PC-3 (cell line): ENCODE data around the gene CBX2. TPM values are rescaled to one million over a fixed set of nuclear protein-coding genes. Genes with fewer than 3 reads are reported as not detected.

Source experiments
- ATAC-seq: fragments of 200-7000 bp; cut with Tn5 transposase; 2 replicates; pipeline ENCODE4 v1.9.1; 2020; ENCODE audit warnings: mild to moderate bottlenecking, moderate library complexity
- BruUV-seq: library from RNA; stranded (reverse); fragments of 400-500 nt; replicated peaks from 2 replicates; lab custom pipeline; 2021; lab: Mats Ljungman, UMichigan
- CTCF ChIA-PET: fragments of 300-600 bp; sonication (Branson Sonifier 250); formaldehyde crosslinking; loops from one replicate; lab custom pipeline; 2022; ENCODE audit warnings: antibody characterized with exemption; lab: Charles Lee
- POLR2A ChIA-PET: fragments of 300-600 bp; sonication (Branson Sonifier 250); formaldehyde crosslinking; loops from one replicate; lab custom pipeline; 2022; ENCODE audit warnings: antibody characterized with exemption; ENCODE audit not compliant: unreplicated experiment; lab: Charles Lee
- DNase-seq: peaks from one replicate; pipeline ENCODE4 v3.0.0-alpha.2; 2015
- H2AFZ ChIP-seq: fragments of 300-600 bp; sonication (generic); 2 replicates; pipeline ENCODE4 v1.6.0; 2016; ENCODE audit warnings: antibody characterized with exemption, low read length
- H3F3A ChIP-seq: fragments of 300-600 bp; sonication (generic); one replicate; pipeline ENCODE4 v1.6.0; 2017; ENCODE audit warnings: antibody characterized with exemption, low read length, control low read depth, mild to moderate bottlenecking; ENCODE audit not compliant: unreplicated experiment
- H3K27ac ChIP-seq: fragments of 300-600 bp; sonication (generic); 2 replicates; pipeline ENCODE4 v1.5.1; 2016; ENCODE audit warnings: mild to moderate bottlenecking, low read length
- H3K27me3 ChIP-seq: fragments of 300-600 bp; sonication (generic); 2 replicates; pipeline ENCODE4 v1.6.1; 2016; ENCODE audit warnings: low read length, mixed read lengths
- H3K36me3 ChIP-seq: fragments of 300-600 bp; sonication (generic); 2 replicates; pipeline ENCODE4 v1.6.1; 2016; ENCODE audit warnings: low read depth, mixed run types, low read length, mixed read lengths
- H3K4me1 ChIP-seq: fragments of 300-600 bp; sonication (generic); 2 replicates; pipeline ENCODE4 v1.5.1; 2016; ENCODE audit warnings: low read length; ENCODE audit not compliant: insufficient read depth
- H3K4me2 ChIP-seq: fragments of 300-600 bp; sonication (generic); 2 replicates; pipeline ENCODE4 v1.6.0; 2016; ENCODE audit warnings: low read length
- H3K4me3 ChIP-seq: fragments of 300-600 bp; sonication (generic); 2 replicates; pipeline ENCODE4 v1.5.1; 2016; ENCODE audit warnings: mild to moderate bottlenecking, low read length, mixed read lengths
- H3K79me2 ChIP-seq: fragments of 300-600 bp; sonication (generic); 2 replicates; pipeline ENCODE4 v1.6.1; 2017; ENCODE audit warnings: low read length, mixed read lengths
- H3K9ac ChIP-seq: fragments of 300-600 bp; sonication (generic); 2 replicates; pipeline ENCODE4 v1.6.0; 2016; ENCODE audit warnings: mild to moderate bottlenecking, low read length
- H3K9me2 ChIP-seq: fragments of 300-600 bp; sonication (generic); replicated peaks from 2 replicates; pipeline ENCODE4 v1.6.1; 2016; ENCODE audit warnings: mixed run types, low read length, mixed read lengths
- H3K9me3 ChIP-seq: fragments of 300-600 bp; sonication (generic); 2 replicates; pipeline ENCODE4 v1.6.1; 2016; ENCODE audit warnings: low read length, mixed read lengths
- H4K20me1 ChIP-seq: fragments of 300-600 bp; sonication (generic); 2 replicates; pipeline ENCODE4 v1.6.1; 2016; ENCODE audit warnings: low read length, mixed read lengths
- EZH2 ChIP-seq: fragments of 300-600 bp; sonication (generic); IDR thresholded peaks from one replicate; pipeline ENCODE4 v1.6.1; 2017; ENCODE audit warnings: antibody characterized with exemption, mild to moderate bottlenecking, low read length; ENCODE audit not compliant: unreplicated experiment
- EZH2phosphoT487 ChIP-seq: fragments of 300-600 bp; sonication (generic); IDR thresholded peaks from 2 replicates; pipeline ENCODE4 v1.6.1; 2018; ENCODE audit warnings: mild to moderate bottlenecking, antibody characterized with exemption, low read length, borderline replicate concordance
- intact Hi-C: fragments of 100-400 bp; cut with micrococcal nuclease; formaldehyde crosslinking; loops from 2 replicates; pipeline ENCODE4 v1.9.0; 2023
- total RNA-seq: library from RNA; depleted of rRNA; stranded (reverse); fragments of >200 nt; gene quantifications from 2 replicates; pipeline ENCODE4 v1.2.3, GENCODE V29; 2014
- TF ChIP-seq, protein P1 (sequence below): fragments of 300-600 bp; sonication (generic); conservative IDR thresholded peaks from 2 replicates; pipeline ENCODE4 v1.5.1; 2017; ENCODE audit warnings: antibody characterized with exemption, low read depth, mild to moderate bottlenecking, low read length

CBX2 gene
- total RNA-seq, 1 experiment from 2014 or later, result 39.2 TPM

DNA sequence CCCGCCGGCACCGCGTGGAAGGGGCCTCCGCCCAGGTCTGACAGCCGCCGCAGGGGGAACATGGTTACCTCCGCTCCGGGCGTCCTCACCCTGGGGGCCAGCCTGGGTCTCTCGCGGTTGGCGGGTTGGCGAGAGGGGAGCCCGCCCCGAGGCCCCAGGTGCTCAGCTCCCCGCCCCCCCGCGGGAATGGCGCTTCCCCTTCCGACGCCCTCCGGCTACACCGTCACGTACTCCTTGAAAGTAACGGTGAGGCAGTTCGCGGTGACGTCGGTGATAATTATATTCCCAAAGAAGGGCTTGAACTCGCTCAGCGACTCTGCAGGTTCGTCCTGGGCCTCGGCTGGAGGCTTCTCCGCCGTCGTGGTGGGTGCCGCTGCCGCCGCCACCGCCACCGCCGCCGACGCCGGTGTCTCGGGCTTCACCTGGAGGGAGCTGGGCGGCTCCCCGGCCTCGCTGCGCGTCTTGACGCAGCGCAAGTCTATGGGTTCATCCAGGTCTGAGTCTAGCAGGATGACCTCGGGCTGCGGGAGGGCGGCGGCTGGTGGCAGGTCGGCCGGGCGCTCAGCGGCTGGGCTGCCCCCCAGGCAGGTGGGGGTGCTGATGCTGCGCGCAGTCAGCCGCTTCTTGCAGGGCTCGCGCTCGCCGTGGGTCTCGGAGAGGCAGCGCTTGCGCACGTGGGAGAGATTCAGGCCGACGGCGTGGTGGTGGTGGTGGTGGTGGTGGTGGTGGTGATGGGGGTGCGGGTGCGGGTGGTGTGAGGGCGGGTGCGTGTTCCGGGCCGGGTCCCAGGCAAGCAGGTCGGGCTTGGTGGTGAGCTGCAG is 56.0 kb downstream of the CBX2 start:
- H3K79me2 ChIP-seq, result peaks cover 34% of the 10 kb centered on the region
- H3K27ac ChIP-seq, result no peak overlapping the region
- intact Hi-C loops, result loop anchor here (10.0 kb wide), 1 partner anchor 89 kb away; no protein-coding TSS in a partner anchor
- H3K4me2 ChIP-seq, result no peak overlapping the region
- H3K9ac ChIP-seq, result no peak overlapping the region
- H3K36me3 ChIP-seq, result peaks cover 14% of the 10 kb centered on the region; the same call in 1 of the 2 replicates
- ATAC-seq, result no peak
- no peak overlapping the region for H2AFZ ChIP-seq
- ChIA-PET CTCF (interaction anchor here (0.5 kb wide), 1 partner anchor 37 kb away, joined by 9 read pairs; the partner anchor contains the start of gene CBX8), POLR2A (no interaction called here)
- peaks cover 31% of the 10 kb centered on the region for H3K4me1 ChIP-seq
- H3K27me3 ChIP-seq, result no peaks in the 10 kb centered on the region
- H3F3A ChIP-seq, result no peaks in the 10 kb centered on the region
- DNase-seq, result no peak
- peaks cover 39% of the 10 kb centered on the region for H4K20me1 ChIP-seq
- no peaks in the 10 kb centered on the region for H3K9me3 ChIP-seq
- H3K4me3 ChIP-seq, result no peak overlapping the region
- no peak for TF ChIP-seq EZH2phosphoT487
- TF ChIP-seq, protein P1, sequence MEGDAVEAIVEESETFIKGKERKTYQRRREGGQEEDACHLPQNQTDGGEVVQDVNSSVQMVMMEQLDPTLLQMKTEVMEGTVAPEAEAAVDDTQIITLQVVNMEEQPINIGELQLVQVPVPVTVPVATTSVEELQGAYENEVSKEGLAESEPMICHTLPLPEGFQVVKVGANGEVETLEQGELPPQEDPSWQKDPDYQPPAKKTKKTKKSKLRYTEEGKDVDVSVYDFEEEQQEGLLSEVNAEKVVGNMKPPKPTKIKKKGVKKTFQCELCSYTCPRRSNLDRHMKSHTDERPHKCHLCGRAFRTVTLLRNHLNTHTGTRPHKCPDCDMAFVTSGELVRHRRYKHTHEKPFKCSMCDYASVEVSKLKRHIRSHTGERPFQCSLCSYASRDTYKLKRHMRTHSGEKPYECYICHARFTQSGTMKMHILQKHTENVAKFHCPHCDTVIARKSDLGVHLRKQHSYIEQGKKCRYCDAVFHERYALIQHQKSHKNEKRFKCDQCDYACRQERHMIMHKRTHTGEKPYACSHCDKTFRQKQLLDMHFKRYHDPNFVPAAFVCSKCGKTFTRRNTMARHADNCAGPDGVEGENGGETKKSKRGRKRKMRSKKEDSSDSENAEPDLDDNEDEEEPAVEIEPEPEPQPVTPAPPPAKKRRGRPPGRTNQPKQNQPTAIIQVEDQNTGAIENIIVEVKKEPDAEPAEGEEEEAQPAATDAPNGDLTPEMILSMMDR, result no peak
- TF ChIP-seq EZH2, result no peak
- H3K9me2 ChIP-seq, result no peaks in the 10 kb centered on the region
- BruUV-seq, result no TSS peak

DNA sequence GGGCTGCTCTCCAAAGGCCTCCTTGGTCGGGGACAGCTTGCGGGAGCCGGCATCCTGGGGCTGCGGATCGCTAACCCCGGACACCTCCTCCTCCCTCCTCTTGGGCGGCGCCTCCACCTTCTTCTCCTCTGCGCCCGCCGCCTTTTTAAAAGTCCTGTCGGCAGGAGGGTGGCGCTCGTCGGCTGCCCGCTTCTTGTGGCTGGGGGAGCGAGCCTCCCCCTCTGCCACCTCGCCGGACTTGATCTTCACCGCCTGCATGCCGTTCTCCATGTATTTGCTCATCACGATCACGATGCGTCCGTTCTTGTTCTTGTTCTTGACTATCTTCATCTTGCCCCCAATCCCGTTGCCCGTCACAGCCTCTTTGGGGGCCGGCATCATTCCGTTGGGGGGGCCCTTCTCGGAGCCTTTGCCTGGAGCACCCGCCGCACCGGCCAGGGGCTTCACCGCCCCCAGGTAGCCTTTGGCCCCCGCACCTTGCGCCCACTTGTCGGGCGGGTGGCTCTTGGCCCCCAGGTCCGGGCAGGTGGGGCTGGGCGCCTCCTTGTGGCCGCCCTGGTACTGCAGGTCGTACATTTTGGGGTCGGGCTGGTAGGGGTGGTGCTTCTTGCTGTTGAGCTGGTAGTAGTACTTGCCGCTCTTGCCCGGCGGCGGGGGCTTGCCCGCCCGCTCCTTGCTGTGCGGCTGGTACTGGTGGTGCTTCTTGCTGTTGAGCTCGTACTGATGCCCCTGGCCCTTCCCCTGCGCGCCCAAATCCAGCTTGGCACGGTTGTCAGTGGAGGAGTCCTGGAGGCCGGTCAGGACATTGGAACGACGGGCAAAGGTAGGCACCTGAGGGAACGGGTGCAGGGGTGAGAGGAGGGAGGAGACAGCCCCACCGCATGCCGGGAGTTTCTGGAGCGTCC is 56.9 kb downstream of the CBX2 start:
- no peak overlapping the region for H3K27ac ChIP-seq
- H3K4me3 ChIP-seq, result no peak overlapping the region
- no peaks in the 10 kb centered on the region for H3K27me3 ChIP-seq
- H3K4me2 ChIP-seq, result no peak overlapping the region
- no peak for TF ChIP-seq EZH2
- no peak for TF ChIP-seq EZH2phosphoT487
- TF ChIP-seq, protein P1, result peak; percentile 94
- DNase-seq (peak; percentile 35), ATAC-seq (no peak)
- no peak overlapping the region for H2AFZ ChIP-seq
- no peak overlapping the region for H3K9ac ChIP-seq
- peaks cover 31% of the 10 kb centered on the region for H3K4me1 ChIP-seq
- POLR2A ChIA-PET, result interaction anchor here (0.7 kb wide), 1 partner anchor 11 kb away, joined by 4 read pairs; no protein-coding TSS in a partner anchor
- no peaks in the 10 kb centered on the region for H3K9me2 ChIP-seq
- intact Hi-C loops, result loop anchor here (10.0 kb wide), 1 partner anchor 90 kb away; no protein-coding TSS in a partner anchor
- no TSS peak for BruUV-seq
- no peaks in the 10 kb centered on the region for H3K9me3 ChIP-seq
- H3K79me2 ChIP-seq, result peaks cover 34% of the 10 kb centered on the region
- peaks cover 39% of the 10 kb centered on the region for H4K20me1 ChIP-seq
- CTCF ChIA-PET, result interaction anchor here (0.6 to 1.0 kb wide), 4 partner anchors 9 to 89 kb away, joined by 3 read pairs; partner anchors contain the start of gene CBX8
- peaks cover 14% of the 10 kb centered on the region; the same call in 1 of the 2 replicates for H3K36me3 ChIP-seq
- no peaks in the 10 kb centered on the region for H3F3A ChIP-seq
